ENCODE results near the gene LEP. TPM values are rescaled to one million over a fixed set of nuclear protein-coding genes. Genes with fewer than 3 reads are reported as not detected.

Gene LEP
- total and polyA plus RNA-seq, 4 donors, result 0.37 to 1.3 TPM; not detected in 2

- ATAC-seq (ENCODE audit: insufficient read depth, low FRiP score), result no peak
- no peak for TF ChIP-seq CTCF (IDR thresholded peaks at IDR 0.05; ENCODE audit: control extremely low read depth, extremely low read depth)
- Histone ChIP-seq H3K4me3 (no peak overlapping the region), H3K4me1 (ENCODE audit: control insufficient read depth in 5 of 5, insufficient read depth in 5 of 5, low read length in 5 of 5) (peaks cover 0 to 3% (median 0%) of the 10 kb centered on the region in 5 donors), H3K36me3 (ENCODE audit: control insufficient read depth in 4 of 4, insufficient read depth in 4 of 4, low read length in 4 of 4) (no peaks in the 10 kb centered on the region), H3K27me3 (ENCODE audit: control insufficient read depth in 3 of 3, insufficient read depth in 3 of 3, low read length in 2 of 3) (peaks cover 11 to 36% (median 19%) of the 10 kb centered on the region in 3 donors), H3K9me3 (ENCODE audit: control insufficient read depth in 4 of 4, insufficient read depth in 3 of 4, low read length in 3 of 4) (peaks cover 0 to 15% (median 1%) of the 10 kb centered on the region in 4 donors), H3K27ac (ENCODE audit: low read depth in 1 of 2, low read length in 1 of 2) (no peak overlapping the region), H3K9ac (ENCODE audit: insufficient read depth in 1 of 2, low read length in 2 of 2) (no peak overlapping the region)
- 77 to 86% methylated on average over 3 of the region's 3 CpGs for WGBS, 2 donors
- no peak for DNase-seq
Observed at GRCh38 chr7:128244861-128245260, 3.8 kb downstream of the LEP start.

- peak in 1 of 3 donors; percentile 18 for DNase-seq
- peaks cover 0 to 23% (median 3%) of the 10 kb centered on the region in 3 donors for H3K27me3 ChIP-seq (ENCODE audit: control insufficient read depth in 3 of 3, insufficient read depth in 3 of 3, low read length in 2 of 3)
- no peak overlapping the region for H3K27ac ChIP-seq (ENCODE audit: low read depth in 1 of 2, low read length in 1 of 2)
- no peak for ATAC-seq (ENCODE audit: insufficient read depth, low FRiP score)
- no peaks in the 10 kb centered on the region for H3K9me3 ChIP-seq (ENCODE audit: control insufficient read depth in 4 of 4, insufficient read depth in 3 of 4, low read length in 3 of 4)
- 82 to 91% methylated on average over 5 of the region's 5 CpGs for WGBS, 2 donors
- no peaks in the 10 kb centered on the region for H3K36me3 ChIP-seq (ENCODE audit: control insufficient read depth in 4 of 4, insufficient read depth in 4 of 4, low read length in 4 of 4)
- no peak overlapping the region for H3K4me3 ChIP-seq
- H3K9ac ChIP-seq (ENCODE audit: insufficient read depth in 1 of 2, low read length in 2 of 2), result no peak overlapping the region
- TF ChIP-seq CTCF (IDR thresholded peaks at IDR 0.05; ENCODE audit: control extremely low read depth, extremely low read depth), result no peak
- no peaks in the 10 kb centered on the region for H3K4me1 ChIP-seq (ENCODE audit: control insufficient read depth in 5 of 5, insufficient read depth in 5 of 5, low read length in 5 of 5)
Observed at GRCh38 chr7:128247108-128247507, 6.0 kb downstream of the LEP start.

GRCh38 chr7:128247640-128248194, 6.6 kb downstream of the LEP start:
- ATAC-seq (ENCODE audit: insufficient read depth, low FRiP score), result peak; percentile 19
- Histone ChIP-seq H3K4me3 (no peak overlapping the region), H3K27me3 (ENCODE audit: control insufficient read depth in 3 of 3, insufficient read depth in 3 of 3, low read length in 2 of 3) (peaks cover 0 to 17% (median 0%) of the 10 kb centered on the region in 3 donors), H3K36me3 (ENCODE audit: control insufficient read depth in 4 of 4, insufficient read depth in 4 of 4, low read length in 4 of 4) (no peaks in the 10 kb centered on the region), H3K9me3 (ENCODE audit: control insufficient read depth in 4 of 4, insufficient read depth in 3 of 4, low read length in 3 of 4) (no peaks in the 10 kb centered on the region), H3K27ac (ENCODE audit: low read depth in 1 of 2, low read length in 1 of 2) (no peak overlapping the region), H3K4me1 (ENCODE audit: control insufficient read depth in 5 of 5, insufficient read depth in 5 of 5, low read length in 5 of 5) (no peaks in the 10 kb centered on the region), H3K9ac (ENCODE audit: insufficient read depth in 1 of 2, low read length in 2 of 2) (no peak overlapping the region)
- 66 to 78% methylated on average over 7 of the region's 7 CpGs for WGBS, 2 donors
- no peak for DNase-seq
- no peak for TF ChIP-seq CTCF (IDR thresholded peaks at IDR 0.05; ENCODE audit: control extremely low read depth, extremely low read depth)

- no peak for TF ChIP-seq CTCF (IDR thresholded peaks at IDR 0.05; ENCODE audit: control extremely low read depth, extremely low read depth)
- DNase-seq (no peak), ATAC-seq (ENCODE audit: insufficient read depth, low FRiP score) (no peak)
- peaks cover 0 to 15% (median 0%) of the 10 kb centered on the region in 3 donors for H3K27me3 ChIP-seq (ENCODE audit: control insufficient read depth in 3 of 3, insufficient read depth in 3 of 3, low read length in 2 of 3)
- no peaks in the 10 kb centered on the region for H3K9me3 ChIP-seq (ENCODE audit: control insufficient read depth in 4 of 4, insufficient read depth in 3 of 4, low read length in 3 of 4)
- H3K4me1 ChIP-seq (ENCODE audit: control insufficient read depth in 5 of 5, insufficient read depth in 5 of 5, low read length in 5 of 5), result no peaks in the 10 kb centered on the region
- 66 to 69% methylated on average over 4 of the region's 4 CpGs for WGBS, 2 donors
- H3K27ac ChIP-seq (ENCODE audit: low read depth in 1 of 2, low read length in 1 of 2), result no peak overlapping the region
- H3K4me3 ChIP-seq, result no peak overlapping the region
- H3K36me3 ChIP-seq (ENCODE audit: control insufficient read depth in 4 of 4, insufficient read depth in 4 of 4, low read length in 4 of 4), result no peaks in the 10 kb centered on the region
- no peak overlapping the region for H3K9ac ChIP-seq (ENCODE audit: insufficient read depth in 1 of 2, low read length in 2 of 2)
Observed at GRCh38 chr7:128251337-128251736, 10.3 kb downstream of the LEP start.
